ENCODE results near the gene NOD2. TPM values are rescaled to one million over a fixed set of nuclear protein-coding genes. Genes with fewer than 3 reads are reported as not detected.

The NOD2 gene
- total RNA-seq, 1 donor from 2014 or later: 43.5 TPM

DNA sequence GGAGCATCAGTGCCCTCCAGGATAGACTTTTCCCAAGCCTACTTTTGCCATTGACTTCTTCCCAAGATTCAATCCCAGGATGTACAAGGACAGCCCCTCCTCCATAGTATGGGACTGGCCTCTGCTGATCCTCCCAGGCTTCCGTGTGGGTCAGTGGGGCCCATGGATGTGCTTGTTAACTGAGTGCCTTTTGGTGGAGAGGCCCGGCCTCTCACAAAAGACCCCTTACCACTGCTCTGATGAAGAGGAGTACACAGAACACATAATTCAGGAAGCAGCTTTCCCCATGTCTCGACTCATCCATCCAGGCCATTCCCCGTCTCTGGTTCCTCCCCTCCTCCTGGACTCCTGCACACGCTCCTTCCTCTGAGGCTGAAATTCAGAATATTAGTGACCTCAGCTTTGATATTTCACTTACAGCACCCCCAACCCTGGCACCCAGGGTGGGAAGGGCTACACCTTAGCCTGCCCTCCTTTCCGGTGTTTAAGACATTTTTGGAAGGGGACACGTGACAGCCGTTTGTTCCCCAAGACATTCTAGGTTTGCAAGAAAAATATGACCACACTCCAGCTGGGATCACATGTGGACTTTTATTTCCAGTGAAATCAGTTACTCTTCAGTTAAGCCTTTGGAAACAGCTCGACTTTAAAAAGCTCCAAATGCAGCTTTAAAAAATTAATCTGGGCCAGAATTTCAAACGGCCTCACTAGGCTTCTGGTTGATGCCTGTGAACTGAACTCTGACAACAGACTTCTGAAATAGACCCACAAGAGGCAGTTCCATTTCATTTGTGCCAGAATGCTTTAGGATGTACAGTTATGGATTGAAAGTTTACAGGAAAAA, 38.8 kb downstream of the NOD2 start:
- intact Hi-C loops (cut with DNase I): no loop called here
- no peak overlapping the region for H3K4me3 ChIP-seq
- no peaks in the 10 kb centered on the region for H3K4me1 ChIP-seq
- H3K9me3 ChIP-seq: no peaks in the 10 kb centered on the region
- no peak overlapping the region for H3K27ac ChIP-seq
- TF ChIP-seq POLR2AphosphoS5 (IDR thresholded peaks at IDR 0.05; ENCODE audit: insufficient read depth in 1 of 2, low read depth in 1 of 2) (no peak), POLR2A (IDR thresholded peaks at IDR 0.05) (no peak)
- TF ChIP-seq, protein P1, sequence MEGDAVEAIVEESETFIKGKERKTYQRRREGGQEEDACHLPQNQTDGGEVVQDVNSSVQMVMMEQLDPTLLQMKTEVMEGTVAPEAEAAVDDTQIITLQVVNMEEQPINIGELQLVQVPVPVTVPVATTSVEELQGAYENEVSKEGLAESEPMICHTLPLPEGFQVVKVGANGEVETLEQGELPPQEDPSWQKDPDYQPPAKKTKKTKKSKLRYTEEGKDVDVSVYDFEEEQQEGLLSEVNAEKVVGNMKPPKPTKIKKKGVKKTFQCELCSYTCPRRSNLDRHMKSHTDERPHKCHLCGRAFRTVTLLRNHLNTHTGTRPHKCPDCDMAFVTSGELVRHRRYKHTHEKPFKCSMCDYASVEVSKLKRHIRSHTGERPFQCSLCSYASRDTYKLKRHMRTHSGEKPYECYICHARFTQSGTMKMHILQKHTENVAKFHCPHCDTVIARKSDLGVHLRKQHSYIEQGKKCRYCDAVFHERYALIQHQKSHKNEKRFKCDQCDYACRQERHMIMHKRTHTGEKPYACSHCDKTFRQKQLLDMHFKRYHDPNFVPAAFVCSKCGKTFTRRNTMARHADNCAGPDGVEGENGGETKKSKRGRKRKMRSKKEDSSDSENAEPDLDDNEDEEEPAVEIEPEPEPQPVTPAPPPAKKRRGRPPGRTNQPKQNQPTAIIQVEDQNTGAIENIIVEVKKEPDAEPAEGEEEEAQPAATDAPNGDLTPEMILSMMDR (IDR thresholded peaks at IDR 0.05): no peak
- peak in 1 of 2 donors; percentile 82 for DNase-seq (ENCODE audit: extremely low spot score in 2 of 2)
- H3K27me3 ChIP-seq: no peaks in the 10 kb centered on the region
- no peaks in the 10 kb centered on the region for H3K36me3 ChIP-seq

DNA sequence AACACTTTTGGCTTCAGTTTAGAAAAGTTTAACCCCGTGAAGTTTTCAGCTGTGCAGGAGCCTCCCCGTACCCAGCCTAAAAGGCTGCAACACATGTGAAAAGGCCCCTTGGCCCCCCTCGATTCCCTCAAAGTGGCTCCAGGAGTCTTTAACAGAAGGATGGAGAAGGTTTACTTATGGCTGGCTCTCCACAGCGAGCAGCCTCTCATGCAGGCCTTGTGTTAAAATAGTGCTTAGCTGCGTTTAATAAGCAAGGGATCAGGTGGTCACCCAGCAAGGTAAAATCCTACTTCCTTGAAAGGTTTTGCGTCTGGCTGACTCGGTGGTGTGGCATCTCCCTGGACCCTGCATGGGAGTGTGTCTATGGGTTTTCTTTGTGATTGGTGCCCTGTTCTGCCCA, 40.1 kb downstream of the NOD2 start:
- Histone ChIP-seq H3K4me3 (no peak overlapping the region), H3K27ac (no peak overlapping the region), H3K36me3 (no peaks in the 10 kb centered on the region), H3K27me3 (no peaks in the 10 kb centered on the region), H3K4me1 (no peaks in the 10 kb centered on the region), H3K9me3 (no peaks in the 10 kb centered on the region)
- no peak for TF ChIP-seq POLR2A (IDR thresholded peaks at IDR 0.05)
- TF ChIP-seq, protein P1 (IDR thresholded peaks at IDR 0.05): no peak
- TF ChIP-seq POLR2AphosphoS5 (IDR thresholded peaks at IDR 0.05; ENCODE audit: insufficient read depth in 1 of 2, low read depth in 1 of 2): no peak
- intact Hi-C loops (cut with DNase I): no loop called here
- DNase-seq (ENCODE audit: extremely low spot score in 2 of 2): peak in 1 of 2 donors; percentile 77

DNA sequence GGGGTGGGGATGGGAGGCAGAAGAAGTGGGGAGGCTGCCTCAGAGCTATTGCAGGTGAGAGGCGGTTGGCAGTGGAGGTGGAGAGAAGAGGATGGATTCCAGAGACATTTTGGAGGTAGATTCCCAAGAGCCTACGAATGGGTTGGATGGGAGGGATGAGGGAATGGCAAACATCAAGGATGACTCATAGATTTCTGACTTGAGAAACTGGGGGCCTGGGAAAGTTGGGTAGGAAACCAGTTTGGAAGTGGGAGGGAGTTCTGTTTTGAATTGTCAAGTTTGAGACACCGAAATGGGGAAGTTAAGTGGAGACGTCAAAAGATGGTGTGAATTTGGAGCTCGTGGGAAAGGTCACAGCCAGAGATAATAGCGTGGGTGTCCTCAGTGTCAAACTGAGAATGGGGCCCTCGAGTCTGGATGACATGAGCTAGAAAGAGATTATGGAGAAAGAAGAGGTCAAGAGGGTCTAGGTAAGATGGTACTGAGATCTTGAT, 42.3 kb downstream of the NOD2 start:
- TF ChIP-seq, protein P1 (IDR thresholded peaks at IDR 0.05): no peak
- TF ChIP-seq POLR2A (IDR thresholded peaks at IDR 0.05): no peak
- TF ChIP-seq POLR2AphosphoS5 (IDR thresholded peaks at IDR 0.05; ENCODE audit: insufficient read depth in 1 of 2, low read depth in 1 of 2): no peak
- Histone ChIP-seq H3K9me3 (no peaks in the 10 kb centered on the region), H3K4me3 (no peak overlapping the region), H3K36me3 (no peaks in the 10 kb centered on the region), H3K27ac (no peak overlapping the region), H3K4me1 (no peaks in the 10 kb centered on the region), H3K27me3 (no peaks in the 10 kb centered on the region)
- intact Hi-C loops (cut with DNase I): no loop called here
- no peak for DNase-seq (ENCODE audit: extremely low spot score in 2 of 2)

DNA sequence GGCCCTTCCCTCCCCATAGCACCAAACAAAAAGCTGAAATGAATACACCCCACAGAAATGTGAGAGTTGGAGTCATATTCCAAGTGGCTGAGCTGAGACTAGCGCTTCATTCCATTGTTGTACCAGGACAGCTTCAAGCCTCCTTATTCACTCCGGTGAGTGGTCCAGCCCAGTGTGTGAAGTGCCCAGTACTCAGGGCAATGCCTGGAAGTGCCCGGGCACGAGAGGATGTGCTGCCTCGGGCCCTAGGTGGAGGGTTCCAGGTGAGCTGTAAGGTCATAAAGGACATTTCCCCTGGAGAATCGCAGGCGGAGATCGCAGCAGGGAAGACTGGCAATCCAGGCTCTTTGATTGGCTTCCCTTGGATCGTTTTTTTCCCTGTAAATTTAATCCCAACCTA, 43.0 kb downstream of the NOD2 start:
- DNase-seq (ENCODE audit: extremely low spot score in 2 of 2): no peak
- TF ChIP-seq, protein P1 (IDR thresholded peaks at IDR 0.05): no peak
- TF ChIP-seq POLR2A (IDR thresholded peaks at IDR 0.05): no peak
- no peak for TF ChIP-seq POLR2AphosphoS5 (IDR thresholded peaks at IDR 0.05; ENCODE audit: insufficient read depth in 1 of 2, low read depth in 1 of 2)
- Histone ChIP-seq H3K9me3 (no peaks in the 10 kb centered on the region), H3K4me3 (no peak overlapping the region), H3K36me3 (no peaks in the 10 kb centered on the region), H3K27ac (no peak overlapping the region), H3K4me1 (peaks cover 7% of the 10 kb centered on the region), H3K27me3 (no peaks in the 10 kb centered on the region)
- intact Hi-C loops (cut with DNase I): no loop called here

DNA sequence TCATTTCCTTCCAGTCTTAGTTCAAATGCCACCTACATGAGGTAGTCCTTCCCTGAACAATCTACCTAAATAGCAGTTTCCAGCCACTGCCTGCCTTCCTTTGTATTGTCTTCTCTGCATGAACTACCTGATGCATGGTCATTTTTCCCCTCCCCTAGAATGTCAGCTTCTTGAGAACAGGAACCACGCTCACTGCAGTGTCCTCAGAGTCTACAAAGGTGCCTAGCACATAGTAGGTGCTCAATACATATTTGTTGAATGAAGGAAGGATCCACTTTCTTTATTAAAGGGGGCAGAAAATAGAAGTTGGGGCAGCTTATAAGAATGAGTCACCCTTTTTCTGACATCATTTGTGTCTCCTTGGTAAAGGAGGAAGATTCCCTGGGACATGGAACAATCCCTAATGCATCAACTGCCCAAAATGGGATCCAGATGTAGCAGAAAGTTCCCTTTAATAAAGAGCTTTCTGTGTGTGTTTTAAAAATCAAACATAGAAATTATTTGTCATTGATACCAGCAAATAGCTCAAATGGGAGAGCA, 44.1 kb downstream of the NOD2 start:
- Histone ChIP-seq H3K27me3 (no peaks in the 10 kb centered on the region), H3K9me3 (no peaks in the 10 kb centered on the region), H3K4me3 (no peak overlapping the region), H3K4me1 (peaks cover 7% of the 10 kb centered on the region), H3K36me3 (no peaks in the 10 kb centered on the region), H3K27ac (no peak overlapping the region)
- DNase-seq (ENCODE audit: extremely low spot score in 2 of 2): no peak
- intact Hi-C loops (cut with DNase I): no loop called here
- TF ChIP-seq POLR2AphosphoS5 (IDR thresholded peaks at IDR 0.05; ENCODE audit: insufficient read depth in 1 of 2, low read depth in 1 of 2) (no peak), POLR2A (IDR thresholded peaks at IDR 0.05) (no peak)
- TF ChIP-seq, protein P1 (IDR thresholded peaks at IDR 0.05): no peak
